HCT116 (cell line): ENCODE measurements around the gene BAD. TPM values are rescaled to one million over a fixed set of nuclear protein-coding genes. Genes with fewer than 3 reads are reported as not detected.
A peak's percentile ranks its signal among the peaks of the same experiment; 100 is the strongest.

Experiments used
- ATAC-seq: fragments of 200-7000 bp; cut with Tn5 transposase; 2 replicates; pipeline ENCODE4 v1.9.1; 2020; ENCODE audit warnings: mild to moderate bottlenecking, moderate library complexity
- BruUV-seq: library from RNA; stranded (reverse); fragments of 400-500 nt; replicated peaks from 2 replicates; lab custom pipeline; 2021; lab: Mats Ljungman, UMichigan
- CTCF ChIA-PET: fragments of 300-600 bp; sonication (Branson Sonifier 250); formaldehyde crosslinking; loops from one replicate; lab custom pipeline; 2021; ENCODE audit warnings: antibody characterized with exemption; lab: Charles Lee
- POLR2A ChIA-PET: fragments of 300-600, 350-600 bp; sonication (Branson Sonifier 250); formaldehyde crosslinking; loops from one replicate; lab custom pipeline; 2021; ENCODE audit warnings: antibody characterized with exemption; lab: Charles Lee
- RAD21 ChIA-PET, 2 experiments: fragments of 300-600 bp; sonication (Branson Sonifier 250); formaldehyde crosslinking; loops; one replicate each; lab custom pipeline; 2023; ENCODE audit warnings: low total read pairs in 2 of 2; ENCODE audit not compliant: uncharacterized antibody in 2 of 2, unreplicated experiment in 2 of 2, low non-redundant PET in 1 of 2; lab: Charles Lee
- DNase-seq: peaks from one replicate; pipeline ENCODE4 v3.0.0-alpha.2; 2010; ENCODE audit warnings: low read depth, low spot score
- H2AFZ ChIP-seq: fragments of 200-600 bp; shearing (Covaris generic), sonication (generic); 2 replicates; pipeline ENCODE4 v1.6.1; 2017; ENCODE audit warnings: low read depth, mixed run types, mixed read lengths, antibody characterized with exemption, low read length; ENCODE audit not compliant: poor library complexity, severe bottlenecking
- H3K27ac ChIP-seq: 2 replicates; pipeline ENCODE4 v1.5.1; 2012; ENCODE audit warnings: low read depth, low read length
- H3K27me3 ChIP-seq: fragments of 200-600 bp; sonication (generic); 2 replicates; pipeline ENCODE4 v1.6.1; 2016; ENCODE audit warnings: mixed run types, low read length, mixed read lengths; ENCODE audit not compliant: insufficient read depth
- H3K36me3 ChIP-seq, 2 experiments: fragments of 200-500 bp in 1 of 2; fragments of 200-600 bp in 1 of 2; sonication (Bioruptor generic) in 1 of 2; sonication (generic) in 1 of 2; 2 replicates each; pipeline versions ENCODE4 v1.5.1 to v1.6.1; 2014 to 2016; ENCODE audit warnings: low read length in 2 of 2, inconsistent platforms in 1 of 2, mixed read lengths in 1 of 2, mixed run types in 1 of 2; ENCODE audit not compliant: insufficient read depth in 2 of 2, control insufficient read depth in 1 of 2
- H3K4me1 ChIP-seq, 2 experiments: fragments of 200-600 bp in 1 of 2; sonication (generic) in 1 of 2; 2 replicates each; pipeline versions ENCODE4 v1.5.1 to v1.6.1; 2012 to 2017; ENCODE audit warnings: low read length in 2 of 2, inconsistent platforms in 1 of 2, mild to moderate bottlenecking in 1 of 2, mixed read lengths in 1 of 2, mixed run types in 1 of 2, moderate library complexity in 1 of 2; ENCODE audit not compliant: insufficient read depth in 2 of 2, control insufficient read depth in 1 of 2
- H3K4me2 ChIP-seq: fragments of 200-600 bp; sonication (generic); 2 replicates; pipeline ENCODE4 v1.6.1; 2017; ENCODE audit warnings: mixed run types, low read length, mixed read lengths
- H3K4me3 ChIP-seq, 2 experiments: fragments of 200-600 bp in 1 of 2; sonication (generic) in 1 of 2; replicated peaks in 1 of 2; 2 replicates each; pipeline ENCODE4 v1.5.1; 2011 to 2016; ENCODE audit warnings: low read length in 2 of 2, control low read depth in 1 of 2, low read depth in 1 of 2, mild to moderate bottlenecking in 1 of 2, mixed read lengths in 1 of 2, mixed run types in 1 of 2
- H3K79me2 ChIP-seq: fragments of 200-600 bp; sonication (generic); 2 replicates; pipeline ENCODE4 v1.6.1; 2017; ENCODE audit warnings: mild to moderate bottlenecking, mixed run types, low read length, moderate library complexity, mixed read lengths; ENCODE audit not compliant: insufficient read depth
- H3K9ac ChIP-seq: fragments of 200-600 bp; sonication (generic); 2 replicates; pipeline ENCODE4 v1.6.1; 2016; ENCODE audit warnings: low read length, mixed read lengths
- H3K9me2 ChIP-seq: fragments of 200-600 bp; sonication (generic), shearing (Covaris generic); 2 replicates; pipeline ENCODE4 v1.6.1; 2017; ENCODE audit warnings: mixed run types, mild to moderate bottlenecking, moderate library complexity; ENCODE audit not compliant: insufficient read depth
- H3K9me3 ChIP-seq, 2 experiments: fragments of 200-500 bp in 1 of 2; fragments of 200-600 bp in 1 of 2; sonication (Bioruptor generic) in 1 of 2; sonication (generic) in 1 of 2; 2 replicates each; pipeline ENCODE4 v1.6.1; 2014 to 2017; ENCODE audit warnings: low read length in 2 of 2, mixed read lengths in 2 of 2, inconsistent platforms in 1 of 2, low read depth in 1 of 2, mild to moderate bottlenecking in 1 of 2, mixed run types in 1 of 2, moderate library complexity in 1 of 2; ENCODE audit not compliant: control insufficient read depth in 1 of 2, insufficient read depth in 1 of 2
- H4K20me1 ChIP-seq: fragments of 200-600 bp; sonication (generic), shearing (Covaris generic); 2 replicates; pipeline ENCODE4 v1.6.1; 2017; ENCODE audit warnings: mixed run types, mild to moderate bottlenecking, moderate library complexity; ENCODE audit not compliant: insufficient read depth
- CBX3 ChIP-seq: IDR thresholded peaks from 2 replicates; pipeline ENCODE4 v1.6.1; 2012; ENCODE audit warnings: low read depth
- ELF1 ChIP-seq: IDR thresholded peaks from 2 replicates; pipeline ENCODE4 v1.6.1; 2012; ENCODE audit warnings: low read depth, borderline replicate concordance
- JUND ChIP-seq: IDR thresholded peaks from 2 replicates; pipeline ENCODE4 v1.6.1; 2012
- POLR2A ChIP-seq: IDR thresholded peaks from 2 replicates; pipeline ENCODE4 v1.7.0; 2011; ENCODE audit warnings: borderline replicate concordance; ENCODE audit not compliant: insufficient read depth, insufficient read length; ENCODE audit errors: extremely low read depth
- POLR2AphosphoS5 ChIP-seq: IDR thresholded peaks from 2 replicates; pipeline ENCODE4 v1.6.1; 2011; ENCODE audit warnings: mild to moderate bottlenecking, low read depth, low read length, moderate library complexity
- RAD21 ChIP-seq: IDR thresholded peaks from 2 replicates; pipeline ENCODE4 v1.6.1; 2012; ENCODE audit warnings: low read depth, mild to moderate bottlenecking
- SP1 ChIP-seq: IDR thresholded peaks from 2 replicates; pipeline ENCODE4 v1.6.1; 2012; ENCODE audit warnings: low read depth
- YY1 ChIP-seq: IDR thresholded peaks from 2 replicates; pipeline ENCODE4 v1.6.1; 2011; ENCODE audit warnings: low read length, low read depth, moderate library complexity, mild to moderate bottlenecking; ENCODE audit not compliant: insufficient replicate concordance; ENCODE audit errors: extremely low read depth
- ZNF274 ChIP-seq: fragments of 200-500 bp; sonication (Bioruptor generic); IDR thresholded peaks from 2 replicates; pipeline ENCODE4 v1.6.1; 2014; ENCODE audit warnings: mild to moderate bottlenecking, low read depth, low read length, inconsistent platforms
- intact Hi-C: fragments of 100-400 bp; cut with micrococcal nuclease; formaldehyde crosslinking; loops from 2 replicates; pipeline ENCODE4 v1.10.0; 2022
- total RNA-seq: library from RNA; stranded (reverse); gene quantifications from one replicate; pipeline ENCODE4 v1.2.1, GENCODE V29; 2021; ENCODE audit not compliant: unreplicated experiment
- TF ChIP-seq, protein P1 (sequence below): IDR thresholded peaks from 2 replicates; pipeline ENCODE4 v1.6.1; 2012
- TF ChIP-seq, protein P2 (sequence below), 3 experiments: fragments of 200-600 bp in 1 of 3; sonication (generic) in 1 of 3; IDR thresholded peaks in 2 of 3; conservative IDR thresholded peaks in 1 of 3; 2 replicates each; pipeline ENCODE4 v1.5.1; 2012 to 2017; ENCODE audit warnings: low read depth in 2 of 3, low read length in 2 of 3, antibody characterized with exemption in 1 of 3, borderline replicate concordance in 1 of 3, control low read depth in 1 of 3, mild to moderate bottlenecking in 1 of 3, mixed read lengths in 1 of 3, mixed run types in 1 of 3, moderate library complexity in 1 of 3; ENCODE audit not compliant: insufficient read depth in 1 of 3
- TF ChIP-seq, protein P3 (sequence below): IDR thresholded peaks from 2 replicates; pipeline ENCODE4 v1.6.1; 2012; ENCODE audit warnings: low read depth

BAD gene
- total RNA-seq, 1 experiment from 2014 or later: 51.9 TPM

DNA sequence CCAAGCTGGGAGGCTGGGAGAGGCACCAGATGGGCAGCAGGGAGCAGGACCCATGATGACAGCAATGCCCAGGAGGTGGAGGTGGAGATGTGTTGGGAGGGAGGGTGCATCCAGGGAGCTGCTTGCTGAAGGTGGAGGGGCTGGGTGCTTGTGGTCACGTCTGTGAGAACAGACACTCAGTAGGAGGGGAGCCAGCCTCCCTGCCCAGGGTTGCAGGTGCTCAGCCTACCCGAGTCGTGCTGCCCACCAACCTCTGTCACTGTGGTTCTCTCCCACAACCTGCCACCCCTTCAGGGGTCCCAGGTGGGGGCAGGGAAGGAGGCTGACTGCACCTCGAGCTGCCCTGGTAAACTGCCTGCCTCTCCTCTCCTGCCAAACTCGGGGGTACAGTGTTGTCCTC is 38.9 kb upstream of the BAD start:
- no TSS peak for BruUV-seq
- RAD21 ChIA-PET: interaction anchor here (1.2 to 1.4 kb wide), 2 partner anchors 8 kb away, joined by 3 read pairs; no protein-coding TSS in a partner anchor
- ATAC-seq: no peak

DNA sequence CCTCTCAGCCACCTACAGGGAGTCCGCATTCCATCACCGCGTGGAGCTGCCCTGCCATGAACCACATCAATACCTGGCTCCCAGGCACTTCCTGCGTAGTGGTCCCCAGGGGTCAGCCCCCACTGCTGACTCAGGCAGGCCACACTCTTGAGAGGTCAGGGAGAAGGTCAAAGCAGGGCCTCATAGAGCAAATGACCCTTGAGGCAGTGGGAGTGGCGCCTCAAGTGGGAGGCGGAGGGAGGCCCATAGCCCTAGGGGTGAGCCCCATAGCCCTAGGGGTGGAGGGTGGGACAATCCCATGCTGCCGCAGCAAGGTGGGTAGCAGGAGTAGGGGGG is 38.4 kb upstream of the BAD start:
- CTCF ChIA-PET: interaction anchor here (1.2 to 2.0 kb wide), 3 partner anchors 9 to 32 kb away, joined by 3 to 5 read pairs (median 5); no protein-coding TSS in a partner anchor
- no peak overlapping the region for H3K9ac ChIP-seq
- no peaks in the 10 kb centered on the region for H3K27me3 ChIP-seq
- H3K79me2 ChIP-seq: peaks cover 18% of the 10 kb centered on the region
- TF ChIP-seq, protein P1, sequence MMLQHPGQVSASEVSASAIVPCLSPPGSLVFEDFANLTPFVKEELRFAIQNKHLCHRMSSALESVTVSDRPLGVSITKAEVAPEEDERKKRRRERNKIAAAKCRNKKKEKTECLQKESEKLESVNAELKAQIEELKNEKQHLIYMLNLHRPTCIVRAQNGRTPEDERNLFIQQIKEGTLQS: no peak
- TF ChIP-seq POLR2AphosphoS5 (no peak), JUND (no peak), POLR2A (no peak), ELF1 (no peak), RAD21 (no peak), YY1 (no peak), SP1 (no peak), ZNF274 (no peak)
- TF ChIP-seq, protein P2, sequence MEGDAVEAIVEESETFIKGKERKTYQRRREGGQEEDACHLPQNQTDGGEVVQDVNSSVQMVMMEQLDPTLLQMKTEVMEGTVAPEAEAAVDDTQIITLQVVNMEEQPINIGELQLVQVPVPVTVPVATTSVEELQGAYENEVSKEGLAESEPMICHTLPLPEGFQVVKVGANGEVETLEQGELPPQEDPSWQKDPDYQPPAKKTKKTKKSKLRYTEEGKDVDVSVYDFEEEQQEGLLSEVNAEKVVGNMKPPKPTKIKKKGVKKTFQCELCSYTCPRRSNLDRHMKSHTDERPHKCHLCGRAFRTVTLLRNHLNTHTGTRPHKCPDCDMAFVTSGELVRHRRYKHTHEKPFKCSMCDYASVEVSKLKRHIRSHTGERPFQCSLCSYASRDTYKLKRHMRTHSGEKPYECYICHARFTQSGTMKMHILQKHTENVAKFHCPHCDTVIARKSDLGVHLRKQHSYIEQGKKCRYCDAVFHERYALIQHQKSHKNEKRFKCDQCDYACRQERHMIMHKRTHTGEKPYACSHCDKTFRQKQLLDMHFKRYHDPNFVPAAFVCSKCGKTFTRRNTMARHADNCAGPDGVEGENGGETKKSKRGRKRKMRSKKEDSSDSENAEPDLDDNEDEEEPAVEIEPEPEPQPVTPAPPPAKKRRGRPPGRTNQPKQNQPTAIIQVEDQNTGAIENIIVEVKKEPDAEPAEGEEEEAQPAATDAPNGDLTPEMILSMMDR (IDR thresholded peaks at IDR 0.05 in 2 of 3, conservative IDR thresholded peaks at IDR 0.05 in 1 of 3; ENCODE audit: borderline replicate concordance in 1 of 3, insufficient read depth in 1 of 3, low read depth in 2 of 3, low read length in 2 of 3): no peak
- TF ChIP-seq, protein P3, sequence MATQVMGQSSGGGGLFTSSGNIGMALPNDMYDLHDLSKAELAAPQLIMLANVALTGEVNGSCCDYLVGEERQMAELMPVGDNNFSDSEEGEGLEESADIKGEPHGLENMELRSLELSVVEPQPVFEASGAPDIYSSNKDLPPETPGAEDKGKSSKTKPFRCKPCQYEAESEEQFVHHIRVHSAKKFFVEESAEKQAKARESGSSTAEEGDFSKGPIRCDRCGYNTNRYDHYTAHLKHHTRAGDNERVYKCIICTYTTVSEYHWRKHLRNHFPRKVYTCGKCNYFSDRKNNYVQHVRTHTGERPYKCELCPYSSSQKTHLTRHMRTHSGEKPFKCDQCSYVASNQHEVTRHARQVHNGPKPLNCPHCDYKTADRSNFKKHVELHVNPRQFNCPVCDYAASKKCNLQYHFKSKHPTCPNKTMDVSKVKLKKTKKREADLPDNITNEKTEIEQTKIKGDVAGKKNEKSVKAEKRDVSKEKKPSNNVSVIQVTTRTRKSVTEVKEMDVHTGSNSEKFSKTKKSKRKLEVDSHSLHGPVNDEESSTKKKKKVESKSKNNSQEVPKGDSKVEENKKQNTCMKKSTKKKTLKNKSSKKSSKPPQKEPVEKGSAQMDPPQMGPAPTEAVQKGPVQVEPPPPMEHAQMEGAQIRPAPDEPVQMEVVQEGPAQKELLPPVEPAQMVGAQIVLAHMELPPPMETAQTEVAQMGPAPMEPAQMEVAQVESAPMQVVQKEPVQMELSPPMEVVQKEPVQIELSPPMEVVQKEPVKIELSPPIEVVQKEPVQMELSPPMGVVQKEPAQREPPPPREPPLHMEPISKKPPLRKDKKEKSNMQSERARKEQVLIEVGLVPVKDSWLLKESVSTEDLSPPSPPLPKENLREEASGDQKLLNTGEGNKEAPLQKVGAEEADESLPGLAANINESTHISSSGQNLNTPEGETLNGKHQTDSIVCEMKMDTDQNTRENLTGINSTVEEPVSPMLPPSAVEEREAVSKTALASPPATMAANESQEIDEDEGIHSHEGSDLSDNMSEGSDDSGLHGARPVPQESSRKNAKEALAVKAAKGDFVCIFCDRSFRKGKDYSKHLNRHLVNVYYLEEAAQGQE: no peak
- no peaks in the 10 kb centered on the region for H4K20me1 ChIP-seq
- BruUV-seq: no TSS peak
- peak overlapping the region; percentile 23; the same call in 1 of the 2 replicates for H3K4me2 ChIP-seq
- no peak overlapping the region for H3K4me3 ChIP-seq
- no peaks in the 10 kb centered on the region for H3K9me3 ChIP-seq
- no peak for DNase-seq
- H3K4me1 ChIP-seq: peaks cover 17 to 44% of the 10 kb centered on the region in 2 experiments
- no peaks in the 10 kb centered on the region for H3K9me2 ChIP-seq
- no peak overlapping the region for H2AFZ ChIP-seq
- no peak overlapping the region; the same call in 1 of the 2 replicates for H3K27ac ChIP-seq
- no peak for ATAC-seq
- intact Hi-C loops: no loop called here
- POLR2A ChIA-PET: interaction anchor here (1.0 to 1.5 kb wide), 2 partner anchors 7 to 9 kb away, joined by 3 to 9 read pairs; no protein-coding TSS in a partner anchor
- RAD21 ChIA-PET: interaction anchor here (1.2 to 1.4 kb wide), 2 partner anchors 9 kb away, joined by 3 read pairs; no protein-coding TSS in a partner anchor
- H3K36me3 ChIP-seq: peaks cover 0 to 7% of the 10 kb centered on the region in 2 experiments; a peak in 1 of 4 replicates

More for the DNA sequence above, 38.9 kb upstream of the BAD start:
- H3K27me3 ChIP-seq: no peaks in the 10 kb centered on the region
- peaks cover 17 to 44% of the 10 kb centered on the region in 2 experiments for H3K4me1 ChIP-seq
- peaks cover 0 to 7% of the 10 kb centered on the region in 2 experiments; a peak in 1 of 4 replicates for H3K36me3 ChIP-seq
- peaks cover 16% of the 10 kb centered on the region for H3K79me2 ChIP-seq
- no peak overlapping the region for H3K9ac ChIP-seq
- H3K9me3 ChIP-seq: no peaks in the 10 kb centered on the region
- ChIA-PET POLR2A (interaction anchor here (1.5 to 2.2 kb wide), 2 partner anchors 9 kb away, joined by 6 to 9 read pairs; no protein-coding TSS in a partner anchor), CTCF (interaction anchor here (1.5 to 2.0 kb wide), 2 partner anchors 12 to 32 kb away, joined by 5 read pairs; no protein-coding TSS in a partner anchor)
- DNase-seq: no peak
- no peak overlapping the region; the same call in 1 of the 2 replicates for H3K27ac ChIP-seq
- no peak overlapping the region for H3K4me3 ChIP-seq
- no peaks in the 10 kb centered on the region for H3K9me2 ChIP-seq
- intact Hi-C loops: no loop called here
- TF ChIP-seq CBX3 (no peak), POLR2AphosphoS5 (0 out of 2 replicates have a peak, but pooled peaks have one; percentile 21)
- H4K20me1 ChIP-seq: no peaks in the 10 kb centered on the region
- H3K4me2 ChIP-seq: no peak overlapping the region
- H2AFZ ChIP-seq: no peak overlapping the region
